Common myeloid progenitor, CD34-positive (primary cell): ENCODE results near the gene GINS2.

Source experiments
- CTCF ChIA-PET: fragments of 350-600 bp; sonication (Branson Sonifier 250); formaldehyde crosslinking; loops from one replicate; lab custom pipeline; 2021; ENCODE audit warnings: antibody characterized with exemption; lab: Charles Lee
- POLR2A ChIA-PET: fragments of 350-600 bp; sonication (Branson Sonifier 250); formaldehyde crosslinking; loops from one replicate; lab custom pipeline; 2021; ENCODE audit warnings: antibody characterized with exemption; lab: Charles Lee
- DNase-seq, 3 donors: peaks; one replicate each; pipeline versions ENCODE4 v3.0.0 to v3.0.0-alpha.2; 2013
- H3K27ac ChIP-seq, 2 experiments: 1 replicate in 1 of 2; 2 replicates in 1 of 2; pipeline ENCODE4 v1.7.0; 2013; ENCODE audit warnings: inconsistent platforms in 2 of 2, low read length in 2 of 2, mild to moderate bottlenecking in 2 of 2, low read depth in 1 of 2, moderate library complexity in 1 of 2; ENCODE audit not compliant: severe bottlenecking in 2 of 2, insufficient read depth in 1 of 2, poor library complexity in 1 of 2
- H3K27me3 ChIP-seq, 5 experiments: replicated peaks in 2 of 5; 1 replicate in 3 of 5; 2 replicates in 2 of 5; pipeline versions ENCODE4 v1.6.1 to v1.7.0; 2013; ENCODE audit warnings: low read length in 4 of 5, mild to moderate bottlenecking in 2 of 5, moderate library complexity in 2 of 5, inconsistent platforms in 1 of 5; ENCODE audit not compliant: insufficient read depth in 5 of 5, control insufficient read depth in 4 of 5
- H3K36me3 ChIP-seq, 4 experiments: 1 replicate in 2 of 4; 2 replicates in 2 of 4; pipeline versions ENCODE4 v1.6.1 to v1.7.0; 2013; ENCODE audit warnings: low read length in 3 of 4, control low read depth in 1 of 4, mild to moderate bottlenecking in 1 of 4; ENCODE audit not compliant: control insufficient read depth in 4 of 4, insufficient read depth in 4 of 4
- H3K4me1 ChIP-seq, 4 experiments: 1 replicate in 3 of 4; 2 replicates in 1 of 4; pipeline versions ENCODE4 v1.6.1 to v1.7.1; 2013; ENCODE audit warnings: low read length in 3 of 4, mild to moderate bottlenecking in 3 of 4, control low read depth in 1 of 4, inconsistent platforms in 1 of 4, moderate library complexity in 1 of 4; ENCODE audit not compliant: control insufficient read depth in 4 of 4, insufficient read depth in 4 of 4; ENCODE audit errors: control extremely low read depth in 1 of 4
- H3K4me3 ChIP-seq, 7 experiments: 1 replicate in 4 of 7; 2 replicates in 3 of 7; pipeline versions ENCODE4 v1.5.1 to v1.7.0; 2013; ENCODE audit warnings: mild to moderate bottlenecking in 7 of 7, low read length in 6 of 7, moderate library complexity in 6 of 7, inconsistent platforms in 2 of 7, low read depth in 2 of 7, control low read depth in 1 of 7; ENCODE audit not compliant: insufficient read depth in 4 of 7, control insufficient read depth in 1 of 7; ENCODE audit errors: extremely low read depth in 1 of 7
- H3K9me3 ChIP-seq, 5 experiments: 1 replicate in 4 of 5; 2 replicates in 1 of 5; pipeline versions ENCODE4 v1.6.1 to v1.7.1; 2013; ENCODE audit warnings: low read length in 4 of 5, mild to moderate bottlenecking in 2 of 5, inconsistent platforms in 1 of 5, low read depth in 1 of 5, moderate library complexity in 1 of 5; ENCODE audit not compliant: control insufficient read depth in 4 of 5, insufficient read depth in 2 of 5; ENCODE audit errors: control extremely low read depth in 1 of 5
- WGBS: methylation state at CpG from one replicate; pipeline ENCODE4 v1.1.5; 2013; ENCODE audit not compliant: insufficient coverage; 5-methylcytosine and 5-hydroxymethylcytosine counted together

The GINS2 gene

DNA sequence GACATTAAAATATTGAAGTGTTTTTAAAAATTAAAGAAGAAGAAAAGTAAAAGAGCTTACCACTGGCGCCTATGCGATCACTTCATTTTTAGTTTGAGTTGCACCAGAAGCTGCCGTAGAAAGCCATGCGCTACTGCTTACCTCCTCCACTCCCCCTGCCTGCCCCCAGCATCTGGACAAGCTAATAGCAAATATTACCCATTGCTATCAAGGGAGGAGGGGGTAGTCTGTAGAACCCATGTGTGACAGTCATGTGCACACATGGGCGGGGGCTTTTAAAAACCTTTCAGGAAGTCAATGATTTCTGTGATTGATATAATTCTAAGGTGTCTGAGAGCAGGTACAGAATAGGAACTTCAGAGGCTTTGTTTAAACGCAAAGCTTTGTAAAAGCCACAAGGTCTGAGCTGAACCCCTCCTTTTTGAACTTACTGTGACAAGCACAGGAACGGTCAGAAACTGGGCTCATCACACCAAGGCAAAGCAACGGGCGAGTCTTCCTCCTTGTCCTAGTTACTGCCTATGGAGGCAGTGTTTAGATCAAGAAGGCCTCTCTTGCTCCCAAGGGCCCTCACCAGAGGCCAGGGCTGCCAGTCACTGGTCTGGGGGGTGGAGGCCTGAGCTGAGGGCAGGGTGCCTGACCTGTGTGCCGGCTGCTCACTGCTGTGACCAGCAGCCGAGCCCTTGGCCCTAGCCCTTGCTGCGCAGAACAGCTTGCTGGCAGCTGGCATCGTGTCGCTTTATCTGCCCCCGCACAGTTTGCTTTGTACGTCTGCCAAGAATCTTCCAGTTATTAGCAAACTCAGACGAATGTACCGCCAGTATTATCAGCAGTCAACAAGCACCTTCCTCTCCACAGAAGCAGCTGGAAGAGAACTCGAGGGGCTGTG is 15.0 kb downstream of the GINS2 start:
- Histone ChIP-seq H3K9me3 (no peaks in the 10 kb centered on the region), H3K4me3 (no peak overlapping the region), H3K36me3 (peaks cover 24 to 92% (median 77%) of the 10 kb centered on the region in 4 experiments), H3K27ac (peak overlapping the region in 1 of 2 experiments; percentile 35), H3K27me3 (no peaks in the 10 kb centered on the region), H3K4me1 (no peaks in the 10 kb centered on the region)
- ChIA-PET POLR2A (interaction anchor here (0.5 kb wide), 1 partner anchor 135 kb away, joined by 3 read pairs; no protein-coding TSS in a partner anchor), CTCF (interaction anchor here (0.7 to 5.4 kb wide), 7 partner anchors 9 to 86 kb away, joined by 3 to 37 read pairs (median 6); no protein-coding TSS in a partner anchor)
- 76% methylated on average over 13 of the region's 19 CpGs for WGBS
- peak; percentile 31 to 65 (median 45) for DNase-seq

DNA sequence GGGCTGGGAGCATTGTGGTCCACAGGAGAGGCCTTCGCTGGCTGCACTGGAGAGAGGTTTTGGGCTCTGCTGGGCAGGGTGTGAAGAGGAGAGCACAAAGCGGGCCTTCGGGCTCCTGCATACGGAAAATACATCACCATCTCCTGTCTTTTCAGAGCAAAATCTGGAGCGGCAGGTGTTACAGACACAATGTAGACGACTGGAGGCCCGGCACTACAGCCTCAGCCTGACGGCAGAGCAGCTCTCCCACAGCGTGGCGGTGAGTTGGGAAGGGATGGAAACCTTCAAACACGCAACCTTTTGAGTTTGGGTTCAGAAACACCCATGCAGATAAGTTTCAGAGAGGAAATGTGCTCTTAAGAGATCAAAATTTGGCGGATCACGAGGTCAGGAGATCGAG is 17.9 kb downstream of the GINS2 start:
- H3K4me1 ChIP-seq, result no peaks in the 10 kb centered on the region
- H3K4me3 ChIP-seq, result no peak overlapping the region
- no peak for DNase-seq
- ChIA-PET CTCF (interaction anchor here (0.6 to 1.1 kb wide), 2 partner anchors 12 to 67 kb away, joined by 3 to 4 read pairs; no protein-coding TSS in a partner anchor), POLR2A (no interaction called here)
- peaks cover 32 to 96% (median 86%) of the 10 kb centered on the region in 4 experiments for H3K36me3 ChIP-seq
- H3K9me3 ChIP-seq, result no peaks in the 10 kb centered on the region
- no peak overlapping the region for H3K27ac ChIP-seq
- no peaks in the 10 kb centered on the region for H3K27me3 ChIP-seq
- WGBS, result 99% methylated on average over 9 of the region's 14 CpGs

- H3K27me3 ChIP-seq, result no peaks in the 10 kb centered on the region
- no peaks in the 10 kb centered on the region for H3K9me3 ChIP-seq
- no peaks in the 10 kb centered on the region for H3K4me1 ChIP-seq
- ChIA-PET CTCF (interaction anchor here (0.6 to 1.9 kb wide), 4 partner anchors 10 to 186 kb away, joined by 3 to 4 read pairs (median 3); no protein-coding TSS in a partner anchor), POLR2A (no interaction called here)
- WGBS, result 94% methylated on average over 9 of the region's 10 CpGs
- no peak overlapping the region for H3K4me3 ChIP-seq
- peaks cover 28 to 96% (median 87%) of the 10 kb centered on the region in 4 experiments for H3K36me3 ChIP-seq
- H3K27ac ChIP-seq, result no peak overlapping the region
- no peak for DNase-seq
These were observed 19.9 kb downstream of the GINS2 start for GRCh38 chr16:85668676-85669424.

- WGBS, result 98% methylated on average over 13 of the region's 16 CpGs
- H3K4me3 ChIP-seq, result no peak overlapping the region
- no peaks in the 10 kb centered on the region for H3K9me3 ChIP-seq
- DNase-seq, result no peak
- no peaks in the 10 kb centered on the region for H3K4me1 ChIP-seq
- no peaks in the 10 kb centered on the region for H3K27me3 ChIP-seq
- ChIA-PET POLR2A (no interaction called here), CTCF (interaction anchor here (0.6 to 1.9 kb wide), 4 partner anchors 9 to 185 kb away, joined by 3 to 4 read pairs (median 3); no protein-coding TSS in a partner anchor)
- peaks cover 28 to 99% (median 88%) of the 10 kb centered on the region in 4 experiments for H3K36me3 ChIP-seq
- no peak overlapping the region for H3K27ac ChIP-seq
These were observed 20.8 kb downstream of the GINS2 start for GRCh38 chr16:85667841-85668413.

DNA sequence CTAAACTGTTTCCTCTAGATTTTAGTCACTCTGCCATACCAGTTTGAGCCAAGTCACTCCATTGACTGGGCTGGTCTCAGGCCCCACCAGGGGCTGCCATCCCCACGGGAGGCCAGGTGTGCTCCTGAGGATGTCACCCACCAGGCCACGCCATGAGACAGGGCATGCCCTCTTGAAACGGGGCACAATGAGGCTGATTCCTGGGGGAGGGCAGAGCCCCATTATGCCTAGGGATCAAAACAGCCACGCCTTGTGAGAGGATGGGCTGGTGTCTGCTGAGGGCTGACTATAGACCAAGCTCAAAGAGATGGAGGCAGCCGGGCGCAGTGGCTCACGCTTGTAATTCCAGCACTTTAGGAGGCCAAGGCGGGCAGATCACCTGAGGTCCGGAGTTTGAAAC is 21.5 kb downstream of the GINS2 start:
- POLR2A ChIA-PET, result no interaction called here
- Histone ChIP-seq H3K27me3 (no peaks in the 10 kb centered on the region), H3K9me3 (no peaks in the 10 kb centered on the region), H3K27ac (no peak overlapping the region), H3K4me3 (no peak overlapping the region), H3K4me1 (no peaks in the 10 kb centered on the region), H3K36me3 (peaks cover 24 to 99% (median 89%) of the 10 kb centered on the region in 4 experiments)
- CTCF ChIA-PET, result interaction anchor here (1.1 to 1.9 kb wide), 3 partner anchors 8 to 93 kb away, joined by 3 to 4 read pairs (median 3); no protein-coding TSS in a partner anchor
- 97% methylated on average over 9 of the region's 9 CpGs for WGBS
- DNase-seq, result no peak

DNA sequence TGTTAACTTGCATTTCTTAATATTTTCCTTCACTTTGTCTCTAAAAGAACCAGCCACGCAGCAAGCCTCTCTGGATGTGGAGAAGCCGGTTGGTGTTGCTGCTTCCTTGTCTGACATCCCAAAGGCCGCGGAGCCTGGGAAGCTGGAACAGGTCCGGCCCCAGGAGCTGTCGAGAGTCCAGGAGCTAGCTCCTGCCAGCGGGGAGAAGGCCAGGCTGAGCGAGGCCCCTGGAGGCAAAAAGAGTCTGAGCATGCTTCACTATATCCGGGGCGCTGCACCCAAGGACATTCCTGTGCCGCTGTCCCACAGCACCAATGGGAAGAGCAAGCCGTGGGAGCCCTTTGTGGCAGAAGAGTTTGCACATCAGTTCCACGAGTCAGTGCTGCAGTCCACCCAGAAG is 22.8 kb downstream of the GINS2 start:
- H3K27ac ChIP-seq, result no peak overlapping the region
- H3K4me1 ChIP-seq, result no peaks in the 10 kb centered on the region
- ChIA-PET CTCF (interaction anchor here (1.2 to 1.5 kb wide), 2 partner anchors 10 to 20 kb away, joined by 3 to 5 read pairs; no protein-coding TSS in a partner anchor), POLR2A (no interaction called here)
- no peaks in the 10 kb centered on the region for H3K27me3 ChIP-seq
- DNase-seq, result no peak
- H3K4me3 ChIP-seq, result no peak overlapping the region
- WGBS, result 99% methylated on average over 13 of the region's 13 CpGs
- H3K36me3 ChIP-seq, result peaks cover 20 to 100% (median 90%) of the 10 kb centered on the region in 4 experiments
- H3K9me3 ChIP-seq, result no peaks in the 10 kb centered on the region
